SU-DHL-6 (cell line): ENCODE data around the gene PPHLN1.

Experiments used
- H2AFZ ChIP-seq: fragments of 200-600 bp; sonication (generic); 2 replicates; pipeline ENCODE4 v1.6.1; 2014; ENCODE audit warnings: low read depth, mild to moderate bottlenecking, moderate library complexity, mixed read lengths, antibody characterized with exemption, low read length; ENCODE audit not compliant: severe bottlenecking
- H3F3A ChIP-seq: fragments of 200-600 bp; shearing (Covaris generic); 2 replicates; pipeline ENCODE4 v1.6.0; 2016; ENCODE audit warnings: antibody characterized with exemption, mild to moderate bottlenecking; ENCODE audit not compliant: insufficient read depth
- H3K27ac ChIP-seq: fragments of 200-600 bp; sonication (generic); 2 replicates; pipeline ENCODE4 v1.5.1; 2016; ENCODE audit warnings: low read depth, mild to moderate bottlenecking, low read length, moderate library complexity, mixed read lengths
- H3K27me3 ChIP-seq: fragments of 200-600 bp; sonication (generic), shearing (Covaris generic); 2 replicates; pipeline ENCODE4 v1.6.0; 2014; ENCODE audit warnings: mild to moderate bottlenecking, low read length
- H3K36me3 ChIP-seq: fragments of 200-600 bp; sonication (generic); 2 replicates; pipeline ENCODE4 v1.6.1; 2014; ENCODE audit warnings: mild to moderate bottlenecking, low read length, mixed read lengths
- H3K4me2 ChIP-seq: fragments of 300-600, 200-600 bp; shearing (Covaris generic), sonication (generic); 2 replicates; pipeline ENCODE4 v1.6.0; 2014; ENCODE audit warnings: low read length, low read depth, mild to moderate bottlenecking; ENCODE audit not compliant: poor library complexity, severe bottlenecking
- H3K4me3 ChIP-seq: fragments of 200-600 bp; sonication (generic); 2 replicates; pipeline ENCODE4 v1.5.1; 2014; ENCODE audit warnings: antibody characterized with exemption, low read length, mild to moderate bottlenecking, mixed read lengths; ENCODE audit not compliant: insufficient read depth, poor library complexity, severe bottlenecking
- H3K79me2 ChIP-seq: fragments of 200-600 bp; sonication (generic); 2 replicates; pipeline ENCODE4 v1.6.1; 2014; ENCODE audit warnings: mild to moderate bottlenecking, low read length, moderate library complexity; ENCODE audit not compliant: insufficient read depth
- H3K9ac ChIP-seq: fragments of 200-600 bp; sonication (generic); 2 replicates; pipeline ENCODE4 v1.7.0; 2014; ENCODE audit warnings: mild to moderate bottlenecking, low read length
- H3K9me2 ChIP-seq: fragments of 200-600 bp; sonication (generic); replicated peaks from 2 replicates; pipeline ENCODE4 v1.6.1; 2014; ENCODE audit warnings: low read length; ENCODE audit not compliant: insufficient read depth
- H3K9me3 ChIP-seq: fragments of 200-600 bp; sonication (generic); 2 replicates; pipeline ENCODE4 v1.6.1; 2014; ENCODE audit warnings: low read length, mixed read lengths; ENCODE audit not compliant: insufficient read depth
- H4K20me1 ChIP-seq: fragments of 200-600 bp; sonication (generic); 2 replicates; pipeline ENCODE4 v1.6.1; 2014; ENCODE audit warnings: low read depth, mild to moderate bottlenecking, antibody characterized with exemption, low read length, moderate library complexity, mixed read lengths
- EZH2phosphoT487 ChIP-seq: fragments of 200-600 bp; sonication (generic), shearing (Covaris generic); conservative IDR thresholded peaks from 2 replicates; pipeline ENCODE4 v1.6.1; 2018; ENCODE audit warnings: mild to moderate bottlenecking, antibody characterized with exemption, low read length, moderate library complexity, mixed read lengths
- TF ChIP-seq, protein P1 (sequence below): fragments of 200-600 bp; sonication (generic); IDR thresholded peaks from one replicate; pipeline ENCODE4 v1.5.1; 2017; ENCODE audit warnings: antibody characterized with exemption, mild to moderate bottlenecking, low read length, moderate library complexity; ENCODE audit not compliant: insufficient read depth, poor library complexity, severe bottlenecking

The PPHLN1 gene

DNA sequence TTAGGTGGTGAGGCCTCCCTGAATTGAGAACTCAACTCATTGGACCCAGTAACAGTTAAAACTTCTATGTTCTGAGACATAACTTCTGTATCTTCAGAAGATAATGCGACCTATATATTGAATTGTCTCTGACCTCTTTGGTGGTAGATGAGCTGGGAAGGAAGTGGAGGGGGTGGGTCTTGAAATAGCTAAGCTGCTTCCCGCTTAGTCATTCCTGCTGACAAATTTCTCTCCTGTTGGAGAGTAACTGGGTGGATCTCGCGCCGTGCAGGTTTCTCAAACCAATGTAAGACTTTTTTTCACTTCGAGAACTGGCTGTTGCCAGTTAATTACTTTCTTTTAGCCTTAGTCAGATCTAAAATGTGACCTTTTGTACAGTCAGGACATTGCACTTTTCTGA, 100.8 kb downstream of the PPHLN1 start:
- H3F3A ChIP-seq: no peaks in the 10 kb centered on the region
- no peaks in the 10 kb centered on the region for H3K9me3 ChIP-seq
- no peak overlapping the region for H3K27ac ChIP-seq
- TF ChIP-seq EZH2phosphoT487: no peak
- TF ChIP-seq, protein P1, sequence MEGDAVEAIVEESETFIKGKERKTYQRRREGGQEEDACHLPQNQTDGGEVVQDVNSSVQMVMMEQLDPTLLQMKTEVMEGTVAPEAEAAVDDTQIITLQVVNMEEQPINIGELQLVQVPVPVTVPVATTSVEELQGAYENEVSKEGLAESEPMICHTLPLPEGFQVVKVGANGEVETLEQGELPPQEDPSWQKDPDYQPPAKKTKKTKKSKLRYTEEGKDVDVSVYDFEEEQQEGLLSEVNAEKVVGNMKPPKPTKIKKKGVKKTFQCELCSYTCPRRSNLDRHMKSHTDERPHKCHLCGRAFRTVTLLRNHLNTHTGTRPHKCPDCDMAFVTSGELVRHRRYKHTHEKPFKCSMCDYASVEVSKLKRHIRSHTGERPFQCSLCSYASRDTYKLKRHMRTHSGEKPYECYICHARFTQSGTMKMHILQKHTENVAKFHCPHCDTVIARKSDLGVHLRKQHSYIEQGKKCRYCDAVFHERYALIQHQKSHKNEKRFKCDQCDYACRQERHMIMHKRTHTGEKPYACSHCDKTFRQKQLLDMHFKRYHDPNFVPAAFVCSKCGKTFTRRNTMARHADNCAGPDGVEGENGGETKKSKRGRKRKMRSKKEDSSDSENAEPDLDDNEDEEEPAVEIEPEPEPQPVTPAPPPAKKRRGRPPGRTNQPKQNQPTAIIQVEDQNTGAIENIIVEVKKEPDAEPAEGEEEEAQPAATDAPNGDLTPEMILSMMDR: no peak
- peaks cover 3% of the 10 kb centered on the region; the same call in 1 of the 2 replicates for H4K20me1 ChIP-seq
- no peak overlapping the region for H3K4me2 ChIP-seq
- H3K4me3 ChIP-seq: no peak overlapping the region
- no peaks in the 10 kb centered on the region for H3K27me3 ChIP-seq
- H3K36me3 ChIP-seq: 0 out of 2 replicates have a peak, but pooled peaks cover 2% of the 10 kb centered on the region
- H2AFZ ChIP-seq: no peak overlapping the region
- H3K9ac ChIP-seq: no peak overlapping the region
- H3K9me2 ChIP-seq: no peaks in the 10 kb centered on the region
- no peaks in the 10 kb centered on the region for H3K79me2 ChIP-seq

- Histone ChIP-seq H3K27ac (no peak overlapping the region), H3F3A (no peaks in the 10 kb centered on the region), H3K4me3 (no peak overlapping the region), H3K9me2 (no peaks in the 10 kb centered on the region), H3K9me3 (no peaks in the 10 kb centered on the region), H3K36me3 (0 out of 2 replicates have a peak, but pooled peaks cover 2% of the 10 kb centered on the region), H3K4me2 (no peak overlapping the region), H3K9ac (no peak overlapping the region), H3K79me2 (no peaks in the 10 kb centered on the region), H4K20me1 (peaks cover 3% of the 10 kb centered on the region; the same call in 1 of the 2 replicates), H2AFZ (no peak overlapping the region), H3K27me3 (no peaks in the 10 kb centered on the region)
- no peak for TF ChIP-seq EZH2phosphoT487
- TF ChIP-seq, protein P1: no peak
Measured at GRCh38 chr12:42428850-42429249, 102.9 kb downstream of the PPHLN1 start.

- Histone ChIP-seq H3K36me3 (0 out of 2 replicates have a peak, but pooled peaks cover 2% of the 10 kb centered on the region), H3K4me3 (no peak overlapping the region), H3K9ac (no peak overlapping the region), H3K4me2 (no peak overlapping the region), H3K27me3 (no peaks in the 10 kb centered on the region), H3K9me3 (no peaks in the 10 kb centered on the region), H3K27ac (no peak overlapping the region), H3F3A (no peaks in the 10 kb centered on the region), H3K79me2 (no peaks in the 10 kb centered on the region), H3K9me2 (no peaks in the 10 kb centered on the region), H2AFZ (no peak overlapping the region), H4K20me1 (peaks cover 3% of the 10 kb centered on the region; the same call in 1 of the 2 replicates)
- no peak for TF ChIP-seq EZH2phosphoT487
- TF ChIP-seq, protein P1: no peak
Measured at GRCh38 chr12:42432517-42433140, 106.7 kb downstream of the PPHLN1 start.
